Keratinocyte (primary cell): ENCODE data around the gene DNAJC18.

Source experiments
- EZH2 ChIP-seq: IDR thresholded peaks from one replicate; pipeline ENCODE4 v1.6.1; 2012; ENCODE audit warnings: inconsistent platforms, mild to moderate bottlenecking, low read length, moderate library complexity
- TF ChIP-seq, protein P1 (sequence below), 3 experiments: IDR thresholded peaks in 1 of 3; conservative IDR thresholded peaks in 1 of 3; optimal IDR thresholded peaks in 1 of 3; 2 replicates in 2 of 3; 3 replicates in 1 of 3; pipeline versions ENCODE3 to v1.5.1; 2011; ENCODE audit warnings: low read length in 3 of 3, mild to moderate bottlenecking in 3 of 3, moderate library complexity in 2 of 3, control low read depth in 1 of 3, inconsistent platforms in 1 of 3; ENCODE audit not compliant: insufficient read depth in 2 of 3; ENCODE audit errors: extremely low read depth in 1 of 3

DNA sequence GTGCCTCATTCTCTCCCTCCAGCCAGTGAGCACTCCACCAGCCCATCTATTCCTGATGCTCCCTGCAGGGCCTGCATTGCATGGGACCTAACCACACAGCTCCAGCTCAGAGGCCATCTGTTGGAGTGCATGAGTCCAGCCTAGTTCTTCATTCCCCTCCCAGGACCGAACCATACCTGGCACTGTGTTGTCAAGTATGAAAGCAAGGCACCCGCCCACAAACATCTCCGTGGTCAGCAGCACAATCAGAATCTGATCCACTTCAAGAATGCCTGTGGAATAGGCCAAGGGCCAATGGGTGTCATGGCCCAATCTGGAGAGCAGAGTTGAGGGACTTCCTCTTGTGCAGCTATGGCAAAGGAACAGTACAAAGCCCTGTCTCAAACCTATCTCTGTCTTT is 62.1 kb downstream of the DNAJC18 start:
- TF ChIP-seq, protein P1, sequence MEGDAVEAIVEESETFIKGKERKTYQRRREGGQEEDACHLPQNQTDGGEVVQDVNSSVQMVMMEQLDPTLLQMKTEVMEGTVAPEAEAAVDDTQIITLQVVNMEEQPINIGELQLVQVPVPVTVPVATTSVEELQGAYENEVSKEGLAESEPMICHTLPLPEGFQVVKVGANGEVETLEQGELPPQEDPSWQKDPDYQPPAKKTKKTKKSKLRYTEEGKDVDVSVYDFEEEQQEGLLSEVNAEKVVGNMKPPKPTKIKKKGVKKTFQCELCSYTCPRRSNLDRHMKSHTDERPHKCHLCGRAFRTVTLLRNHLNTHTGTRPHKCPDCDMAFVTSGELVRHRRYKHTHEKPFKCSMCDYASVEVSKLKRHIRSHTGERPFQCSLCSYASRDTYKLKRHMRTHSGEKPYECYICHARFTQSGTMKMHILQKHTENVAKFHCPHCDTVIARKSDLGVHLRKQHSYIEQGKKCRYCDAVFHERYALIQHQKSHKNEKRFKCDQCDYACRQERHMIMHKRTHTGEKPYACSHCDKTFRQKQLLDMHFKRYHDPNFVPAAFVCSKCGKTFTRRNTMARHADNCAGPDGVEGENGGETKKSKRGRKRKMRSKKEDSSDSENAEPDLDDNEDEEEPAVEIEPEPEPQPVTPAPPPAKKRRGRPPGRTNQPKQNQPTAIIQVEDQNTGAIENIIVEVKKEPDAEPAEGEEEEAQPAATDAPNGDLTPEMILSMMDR (optimal IDR thresholded peaks at IDR 0.05 in 1 of 3, IDR thresholded peaks at IDR 0.05 in 1 of 3, conservative IDR thresholded peaks at IDR 0.05 in 1 of 3; ENCODE audit: extremely low read depth in 1 of 3, insufficient read depth in 2 of 3, low read length in 3 of 3), result no peak
- no peak for TF ChIP-seq EZH2
